Left hindlimb (tissue), 1 donor: ENCODE data around the gene ZXDC.

ENCODE experiments used
- DNase-seq: peaks from one replicate; pipeline ENCODE4 v3.0.0-alpha.2; 2018

The ZXDC gene

DNA sequence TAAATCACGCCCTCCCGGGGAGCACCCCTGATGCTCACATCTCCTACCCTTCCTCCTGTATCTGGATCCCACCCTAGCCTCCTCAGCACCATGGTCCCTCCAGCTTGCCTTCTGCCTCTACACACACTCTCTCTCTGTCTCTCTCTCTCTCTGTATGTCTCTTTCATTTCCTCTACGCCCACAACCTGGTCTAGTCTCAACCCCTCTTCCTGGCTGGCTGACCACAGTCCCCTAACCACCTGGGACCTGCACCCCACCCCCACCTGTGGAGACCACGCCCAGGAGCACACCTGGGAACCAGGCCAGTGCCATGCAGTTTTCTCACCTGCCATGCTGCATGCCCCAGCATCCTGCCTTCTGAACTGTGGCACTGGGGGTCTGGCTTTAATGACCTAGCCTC, 84.9 kb downstream of the ZXDC start:
- DNase-seq: no peak

GRCh38 chr3:126390201-126390600, 85.5 kb downstream of the ZXDC start:
- no peak for DNase-seq

DNA sequence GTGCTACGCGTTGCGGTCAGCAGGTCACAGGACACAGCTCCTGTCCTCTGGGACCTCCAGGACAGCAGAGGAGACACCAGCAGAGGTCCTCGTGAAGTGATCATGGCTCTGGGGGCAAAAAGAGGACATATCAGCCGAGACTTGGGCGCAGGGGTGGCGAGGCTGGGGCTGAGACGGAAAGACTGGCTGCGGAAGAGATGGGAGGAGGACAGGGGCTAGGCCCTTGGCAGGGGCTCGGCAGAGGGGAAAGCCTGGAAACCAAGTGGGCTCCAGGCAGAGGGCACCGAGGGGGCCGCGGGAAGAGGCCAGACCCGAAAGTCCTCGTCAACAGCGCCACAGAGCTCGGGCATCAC, 85.9 kb downstream of the ZXDC start:
- no peak for DNase-seq

GRCh38 chr3:126389112-126389793, 86.4 kb downstream of the ZXDC start:
- DNase-seq: peak; percentile 81
